NAMALWA (cell line): ENCODE measurements around the gene SNX25.
"Not testable (repeated sequence)": the region's sequence is repeated elsewhere in the genome, so short reads cannot be mapped to it uniquely, and the experiment has no call there.

Experiments used
- DNase-seq: peaks from one replicate; pipeline ENCODE4 v3.0.0-alpha.2; 2015; ENCODE audit warnings: low spot score

SNX25 gene

DNA sequence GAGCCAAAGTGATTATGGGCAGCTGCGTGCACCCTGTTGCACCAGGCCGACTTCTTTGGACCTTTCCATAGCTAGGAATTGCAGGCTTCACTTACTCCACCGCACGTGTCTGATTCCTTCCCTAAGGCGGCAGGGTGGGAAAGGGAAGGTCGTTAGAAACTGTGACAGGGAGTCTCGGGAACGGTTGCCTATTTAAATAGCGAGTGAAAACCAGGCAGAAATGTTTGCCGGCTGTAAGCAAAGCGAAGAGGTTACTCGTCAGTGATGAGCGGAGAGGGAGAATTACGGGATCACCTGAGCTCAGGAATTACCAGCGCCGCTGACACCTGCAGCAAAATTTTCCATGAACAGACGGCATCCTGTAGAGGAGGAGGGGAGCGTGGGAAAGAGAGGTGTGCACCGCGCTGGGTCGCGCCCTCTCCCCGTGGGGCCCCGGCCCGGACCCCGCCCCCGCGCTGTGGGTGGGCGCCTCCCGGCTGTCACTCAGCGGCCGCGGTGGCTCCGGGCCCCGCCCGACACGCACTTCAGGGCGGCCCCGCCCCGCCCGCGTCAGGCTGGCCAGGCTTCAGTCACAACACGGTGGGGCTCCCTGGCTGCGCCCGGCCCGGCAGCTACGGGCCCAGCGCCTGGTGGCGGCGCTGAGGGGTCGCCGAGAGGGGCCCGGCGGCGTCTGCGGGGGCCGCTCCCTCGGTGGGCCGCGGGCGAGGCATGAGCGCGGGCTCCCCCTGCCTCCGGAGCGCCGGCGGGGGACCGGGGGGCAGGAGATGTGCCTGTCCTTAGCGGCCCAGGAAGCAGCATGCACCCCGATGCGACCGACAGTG is at the start of gene SNX25:
SNX25 (plus strand) TSS at position 568 of the 821 bp plus-strand sequence; CDS start at position 797, 229 bp downstream.
- peak; percentile 89 for DNase-seq

DNA sequence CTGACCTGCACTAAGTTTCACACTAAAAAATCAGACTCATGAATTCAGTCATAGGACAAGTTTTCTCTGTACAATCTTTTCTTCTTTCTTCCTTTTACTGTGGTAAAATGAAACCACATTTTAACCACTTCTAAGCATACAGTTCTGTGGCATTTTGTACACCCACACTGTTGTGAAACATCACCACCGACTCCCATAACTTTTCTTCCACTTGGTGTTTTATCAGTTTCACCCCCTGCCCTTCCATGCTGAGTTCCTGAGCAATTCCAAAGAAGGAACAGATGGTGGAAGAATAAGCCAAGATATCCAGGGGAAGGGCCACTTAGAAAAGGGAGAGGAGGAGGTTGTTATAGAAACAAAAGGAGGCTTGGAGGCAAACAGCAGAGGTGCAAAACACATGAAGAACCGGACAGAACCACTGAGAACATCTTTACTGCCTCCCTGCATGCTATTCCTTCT is 43.8 kb upstream of the SNX25 start:
- no peak for DNase-seq

DNA sequence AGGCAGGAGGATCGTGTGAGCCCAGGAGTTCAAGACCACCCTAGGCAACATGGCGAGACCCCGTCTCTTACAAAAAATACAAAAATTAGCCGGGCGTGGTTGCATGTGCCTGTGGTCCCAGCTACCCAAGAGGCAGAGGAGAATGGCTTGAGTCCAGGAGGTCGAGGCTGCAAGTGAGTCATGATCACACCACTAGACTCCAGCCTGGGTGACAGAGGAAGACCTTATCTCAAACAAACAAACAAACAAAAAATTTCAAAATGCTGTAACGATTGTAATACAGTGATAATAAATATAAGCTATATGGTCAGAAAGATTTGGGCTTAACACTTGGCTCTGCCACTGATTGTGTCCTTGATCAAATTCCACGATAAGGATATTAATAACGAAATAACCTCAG is 42.2 kb upstream of the SNX25 start:
- no peak for DNase-seq

DNA sequence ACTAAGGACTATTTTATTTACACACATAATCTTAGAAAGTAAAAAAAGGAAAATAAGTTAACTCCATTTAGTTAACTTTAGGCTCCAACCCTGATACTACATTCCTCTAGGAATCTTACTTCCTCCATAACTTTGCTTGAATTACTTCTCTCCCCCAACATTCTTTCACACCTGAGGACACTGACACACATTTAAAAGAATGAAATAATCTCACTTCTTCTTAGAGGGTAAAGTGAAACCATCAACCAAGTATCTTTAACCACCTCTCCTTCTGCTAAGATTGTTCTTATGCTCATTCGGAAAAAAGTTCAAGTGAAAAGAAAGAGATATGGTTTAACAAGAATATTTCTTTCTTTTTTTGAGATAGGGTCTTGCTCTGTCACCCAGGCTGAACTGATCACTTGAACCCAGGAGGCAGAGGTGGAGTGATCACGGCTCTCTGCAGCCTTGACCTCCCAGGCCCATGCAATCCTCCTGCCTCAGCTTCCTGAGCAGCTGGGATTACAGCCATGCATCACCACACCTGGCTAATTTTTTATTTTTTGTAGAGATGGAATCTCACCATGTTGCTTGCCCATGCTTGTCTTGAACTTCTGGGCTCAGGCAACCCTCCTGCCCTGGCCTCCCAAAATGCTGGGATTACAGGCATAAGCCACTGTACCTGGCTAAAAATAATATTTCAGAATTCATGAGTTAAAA is 37.9 kb upstream of the SNX25 start:
- no peak for DNase-seq

DNA sequence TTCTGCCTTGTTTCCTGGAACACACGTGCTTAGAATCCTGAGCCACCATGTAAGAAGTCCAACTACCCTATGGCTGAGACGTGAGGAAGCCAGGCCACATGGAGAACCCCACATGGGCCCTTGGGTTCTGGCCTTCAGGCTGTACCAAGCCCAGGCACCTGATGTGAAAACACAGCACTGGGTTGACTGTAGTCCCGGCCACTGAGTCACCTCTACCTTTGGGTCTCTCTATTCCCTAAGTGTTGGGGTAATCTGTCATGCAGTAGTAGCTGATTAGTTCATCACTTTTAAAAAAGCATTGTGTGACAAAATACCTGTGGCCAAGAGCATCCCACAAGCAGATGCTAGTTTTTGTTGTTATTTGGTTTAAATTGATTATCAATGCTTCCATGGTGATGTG is 29.9 kb upstream of the SNX25 start:
- no peak for DNase-seq

GRCh38 chr4:185182239-185182638 is 27.2 kb upstream of the SNX25 start:
- DNase-seq, result no peak

- peak; percentile 91 for DNase-seq
These were observed 25.6 kb upstream of the SNX25 start for GRCh38 chr4:185183622-185184281.

DNA sequence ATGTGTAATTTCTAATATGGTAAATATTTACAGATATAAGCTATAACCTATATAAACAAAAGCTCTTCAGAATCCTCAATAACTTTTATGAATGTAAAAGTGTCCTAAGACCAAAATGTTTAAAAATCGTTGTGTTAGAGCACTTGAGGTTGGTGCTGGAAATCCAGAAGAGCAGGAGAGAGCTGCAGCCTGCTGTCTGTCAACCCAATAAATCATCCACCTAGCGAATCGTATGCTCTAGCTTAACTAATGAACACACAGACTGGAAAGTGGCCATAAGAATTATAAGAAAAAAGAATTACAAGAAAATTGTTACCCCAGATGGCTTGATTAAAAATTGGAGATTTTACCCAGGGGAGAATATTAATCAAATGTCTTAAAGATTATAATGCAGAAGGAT is 22.6 kb upstream of the SNX25 start:
- no peak for DNase-seq

DNA sequence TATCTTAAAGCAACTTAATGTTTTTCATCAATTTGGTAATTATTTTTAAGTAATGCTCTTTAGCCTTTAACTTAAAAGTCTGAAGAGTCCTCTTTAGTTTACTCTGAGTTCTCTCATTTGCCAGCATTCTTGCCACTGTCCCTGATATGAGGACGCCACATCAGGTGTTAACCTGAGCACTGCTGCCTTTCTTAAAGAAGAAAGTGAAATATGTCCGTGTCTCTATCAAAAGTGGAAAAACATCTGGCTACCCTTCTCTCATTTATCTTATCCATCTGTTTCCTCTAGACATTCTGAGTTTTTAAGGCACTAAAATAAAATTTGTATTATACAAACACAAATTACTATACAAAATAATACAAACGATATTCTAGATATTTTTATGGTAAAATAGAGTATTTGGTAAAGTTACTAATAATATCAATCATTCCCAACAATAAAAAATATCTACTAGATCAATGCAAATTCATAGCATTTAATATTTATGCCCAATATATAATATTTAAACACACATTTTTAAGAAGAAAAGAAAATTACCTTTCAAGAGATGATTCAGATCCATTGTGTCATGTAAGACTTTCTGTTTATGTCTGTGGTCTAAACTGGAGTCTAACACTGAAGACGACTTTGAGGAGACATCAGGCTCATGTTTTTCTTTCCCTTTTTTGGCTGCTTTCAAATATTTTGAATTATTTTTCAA is 19.6 kb upstream of the SNX25 start:
- DNase-seq, result no peak

- no peak for DNase-seq
These were observed 19.0 kb upstream of the SNX25 start for GRCh38 chr4:185190306-185190856.

- DNase-seq, result peak; percentile 11
These were observed 17.3 kb upstream of the SNX25 start for GRCh38 chr4:185192059-185192458.

DNA sequence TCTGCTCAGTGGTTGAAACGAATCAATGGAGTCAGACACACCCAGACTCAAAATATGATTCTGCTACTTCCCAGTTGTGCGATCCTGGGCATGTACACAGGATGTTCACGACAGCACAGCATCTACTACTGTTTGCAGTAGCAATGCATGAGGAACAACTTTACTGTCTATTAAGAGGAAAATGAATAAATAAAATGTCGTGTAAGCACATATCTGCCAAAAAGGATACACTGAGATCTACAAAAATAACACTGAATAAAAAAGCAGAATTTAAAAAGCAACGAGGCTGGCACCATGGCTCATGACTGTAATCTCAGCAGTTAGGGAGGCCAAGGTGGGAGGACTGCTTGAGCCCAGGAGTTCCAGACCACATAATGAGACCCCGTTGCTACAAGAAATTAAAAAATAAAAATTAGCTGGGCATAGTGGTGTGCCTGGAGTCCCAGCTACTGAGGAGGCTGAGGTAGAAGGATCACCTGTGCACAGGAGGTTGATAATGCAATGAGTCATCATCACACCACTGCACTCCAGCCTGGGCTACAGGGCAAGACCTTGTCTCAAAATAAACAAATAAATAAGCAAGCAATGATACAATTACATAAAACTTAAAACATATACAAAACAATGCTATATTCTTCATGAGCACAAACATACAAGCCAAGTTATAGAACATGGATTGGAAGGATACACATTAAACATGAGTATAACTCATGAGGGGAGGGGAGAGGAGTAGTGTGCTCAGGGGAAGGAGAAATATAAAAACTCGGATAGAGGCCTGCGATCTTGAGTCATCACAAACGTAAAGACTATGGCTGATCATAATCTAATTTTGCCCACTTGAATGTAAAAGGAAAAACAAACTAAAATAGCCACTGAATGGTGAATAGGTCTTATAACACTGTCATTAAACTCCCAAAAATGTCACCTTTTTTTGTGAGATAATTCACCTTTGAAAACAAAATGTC is 14.2 kb upstream of the SNX25 start:
- no peak for DNase-seq

GRCh38 chr4:185196437-185196836 is 13.0 kb upstream of the SNX25 start:
- DNase-seq, result no peak

DNA sequence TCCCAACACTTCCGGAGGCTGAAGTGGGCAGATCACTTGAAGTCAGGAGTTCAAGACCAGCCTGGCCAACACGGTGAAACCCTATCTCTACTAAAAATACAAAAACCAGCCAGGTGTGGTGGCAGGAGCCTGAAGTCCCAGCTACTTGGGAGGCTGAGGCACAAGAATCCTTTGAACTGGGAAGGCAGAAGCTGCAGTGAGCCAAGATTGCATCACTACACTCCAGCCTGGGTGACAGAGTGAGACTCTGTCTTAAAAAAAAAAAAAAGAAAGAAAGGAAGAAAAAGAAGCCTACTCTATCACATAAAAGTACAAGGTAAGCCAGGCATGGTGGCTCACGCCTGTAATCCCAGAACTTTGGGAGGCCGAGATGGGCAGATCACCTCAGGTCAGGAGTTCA is 11.2 kb upstream of the SNX25 start:
- not testable (repeated sequence) for DNase-seq

DNA sequence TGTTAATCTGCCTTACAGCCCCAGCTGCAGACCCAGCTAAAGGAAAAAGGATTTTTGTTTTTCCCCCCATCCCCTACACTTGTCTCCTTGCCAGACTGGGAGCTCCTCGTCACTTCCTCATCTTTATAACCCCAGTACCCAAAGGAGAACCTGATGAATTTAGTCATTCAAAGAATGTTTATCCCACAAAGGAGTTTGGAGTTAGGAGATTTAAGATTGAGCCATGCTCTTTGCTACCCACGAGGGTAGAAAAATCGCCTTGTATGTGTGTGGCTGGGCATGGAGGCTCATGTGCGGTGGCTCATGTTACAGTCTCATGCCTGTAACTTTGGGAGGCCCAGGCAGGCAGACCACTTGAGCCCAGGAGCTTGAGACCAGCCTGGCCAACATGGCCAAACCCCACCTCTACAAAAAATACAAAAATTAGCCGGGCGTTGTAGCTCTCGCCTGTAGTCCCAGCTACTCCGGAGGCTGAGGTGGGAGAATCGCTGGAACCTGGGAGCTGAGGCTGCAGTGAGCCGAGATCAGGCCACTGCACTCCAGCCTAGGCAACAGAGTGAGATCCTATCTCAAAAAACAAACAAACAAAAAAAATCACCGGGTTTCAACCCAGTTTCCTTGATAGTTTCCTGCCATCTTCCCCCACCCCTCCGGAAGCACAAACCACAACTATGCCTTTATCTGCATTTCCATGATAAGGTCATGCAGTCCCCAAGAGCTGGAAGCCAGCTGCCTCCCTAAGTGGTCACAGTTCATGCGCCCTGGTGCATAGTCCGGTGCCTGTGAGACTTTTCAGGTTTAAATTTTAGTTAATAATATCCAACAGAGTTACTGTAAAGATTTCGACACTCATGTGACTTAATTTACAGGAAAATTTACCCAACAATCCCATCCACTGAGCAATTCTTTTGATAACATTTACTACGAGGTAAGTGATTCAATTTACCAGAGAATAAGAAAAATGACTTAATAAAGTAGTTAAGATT is 7.1 kb upstream of the SNX25 start:
- peak; percentile 13 for DNase-seq

- no peak for DNase-seq
These were observed 6.4 kb upstream of the SNX25 start for GRCh38 chr4:185202984-185203485.

- peak; percentile 86 for DNase-seq
These were observed 5.7 kb upstream of the SNX25 start, which contains the start of gene CFAP97 for GRCh38 chr4:185203486-185204237. TSS of gene CFAP97 (minus strand) at chr4:185204000. CDS start at chr4:185191196, 12,804 bp downstream.

GRCh38 chr4:185204238-185204910 is 5.0 kb upstream of the SNX25 start:
- peak; percentile 39 for DNase-seq
